Loucy (cell line): ENCODE measurements around the gene SLCO6A1.

Experiments used
- H2AFZ ChIP-seq: fragments of 200-600 bp; sonication (generic); 2 replicates; pipeline ENCODE4 v1.6.0; 2016; ENCODE audit warnings: antibody characterized with exemption, mild to moderate bottlenecking, low read length, moderate library complexity
- H3F3A ChIP-seq: fragments of 200-600 bp; 2 replicates; pipeline ENCODE4 v1.6.0; 2016; ENCODE audit warnings: antibody characterized with exemption, low read depth, mild to moderate bottlenecking
- H3K27me3 ChIP-seq: fragments of 200-600 bp; sonication (generic); 2 replicates; pipeline ENCODE4 v1.6.1; 2014; ENCODE audit warnings: low read length, mild to moderate bottlenecking; ENCODE audit not compliant: insufficient read depth, poor library complexity, severe bottlenecking
- H3K36me3 ChIP-seq: fragments of 200-600 bp; sonication (generic); 2 replicates; pipeline ENCODE4 v1.6.1; 2016; ENCODE audit warnings: low read length; ENCODE audit not compliant: insufficient read depth
- H3K4me1 ChIP-seq: fragments of 200-600 bp; sonication (generic); 2 replicates; pipeline ENCODE4 v1.5.1; 2014; ENCODE audit warnings: low read length, mild to moderate bottlenecking; ENCODE audit not compliant: insufficient read depth, poor library complexity, severe bottlenecking
- H3K4me2 ChIP-seq: fragments of 200-600 bp; sonication (generic); 2 replicates; pipeline ENCODE4 v1.6.0; 2014; ENCODE audit warnings: antibody characterized with exemption, low read length, low read depth, mild to moderate bottlenecking; ENCODE audit not compliant: poor library complexity, severe bottlenecking
- H3K4me3 ChIP-seq: fragments of 200-600 bp; sonication (generic); 2 replicates; pipeline ENCODE4 v1.5.1; 2014; ENCODE audit warnings: low read length, mild to moderate bottlenecking, mixed read lengths; ENCODE audit not compliant: poor library complexity, severe bottlenecking
- H3K79me2 ChIP-seq: fragments of 200-600 bp; sonication (generic); 2 replicates; pipeline ENCODE4 v1.6.1; 2014; ENCODE audit warnings: low read length; ENCODE audit not compliant: insufficient read depth
- H3K9ac ChIP-seq: fragments of 200-600 bp; sonication (generic); 2 replicates; pipeline ENCODE4 v1.6.0; 2014; ENCODE audit warnings: mild to moderate bottlenecking, low read depth, low read length, moderate library complexity; ENCODE audit not compliant: poor library complexity, severe bottlenecking
- H3K9me2 ChIP-seq: fragments of 200-600 bp; sonication (generic); replicated peaks from 2 replicates; pipeline ENCODE4 v1.6.1; 2016; ENCODE audit warnings: low read depth, low read length, mixed read lengths
- H3K9me3 ChIP-seq: fragments of 200-600 bp; sonication (generic); 2 replicates; pipeline ENCODE4 v1.6.1; 2014; ENCODE audit warnings: mild to moderate bottlenecking, antibody characterized with exemption, low read length, low read depth; ENCODE audit not compliant: insufficient read depth
- H4K20me1 ChIP-seq: fragments of 200-600 bp; sonication (generic); 2 replicates; pipeline ENCODE4 v1.6.0; 2014; ENCODE audit warnings: antibody characterized with exemption, low read length, mild to moderate bottlenecking; ENCODE audit not compliant: insufficient read depth, poor library complexity, severe bottlenecking
- CTCF ChIP-seq: fragments of 200-600 bp; sonication (generic); conservative IDR thresholded peaks from 2 replicates; pipeline ENCODE4 v1.5.1; 2014; ENCODE audit warnings: mild to moderate bottlenecking, antibody characterized with exemption, low read length
- EZH2phosphoT487 ChIP-seq: fragments of 200-600 bp; IDR thresholded peaks from 2 replicates; pipeline ENCODE4 v1.6.1; 2018; ENCODE audit warnings: antibody characterized with exemption, mild to moderate bottlenecking, moderate library complexity, borderline replicate concordance

Gene SLCO6A1

GRCh38 chr5:102375272-102375671 lies 123.5 kb downstream of the SLCO6A1 start:
- H3K4me3 ChIP-seq, result no peak overlapping the region
- H3F3A ChIP-seq, result no peaks in the 10 kb centered on the region
- H3K9ac ChIP-seq, result no peak overlapping the region
- H2AFZ ChIP-seq, result no peak overlapping the region
- no peaks in the 10 kb centered on the region for H3K9me3 ChIP-seq
- H3K9me2 ChIP-seq, result no peaks in the 10 kb centered on the region
- H3K36me3 ChIP-seq, result no peaks in the 10 kb centered on the region
- no peaks in the 10 kb centered on the region for H3K79me2 ChIP-seq
- no peaks in the 10 kb centered on the region for H4K20me1 ChIP-seq
- no peak overlapping the region for H3K4me2 ChIP-seq
- TF ChIP-seq EZH2phosphoT487 (no peak), CTCF (no peak)
- H3K27me3 ChIP-seq, result no peaks in the 10 kb centered on the region
- H3K4me1 ChIP-seq, result no peaks in the 10 kb centered on the region

- H3F3A ChIP-seq, result no peaks in the 10 kb centered on the region
- no peak overlapping the region for H3K9ac ChIP-seq
- H3K27me3 ChIP-seq, result no peaks in the 10 kb centered on the region
- H3K4me2 ChIP-seq, result no peak overlapping the region
- H3K36me3 ChIP-seq, result no peaks in the 10 kb centered on the region
- H3K9me3 ChIP-seq, result no peaks in the 10 kb centered on the region
- H3K79me2 ChIP-seq, result no peaks in the 10 kb centered on the region
- no peaks in the 10 kb centered on the region for H3K9me2 ChIP-seq
- H4K20me1 ChIP-seq, result no peaks in the 10 kb centered on the region
- no peaks in the 10 kb centered on the region for H3K4me1 ChIP-seq
- no peak overlapping the region for H3K4me3 ChIP-seq
- peak overlapping the region; percentile 77; the same call in 1 of the 2 replicates for H2AFZ ChIP-seq
- TF ChIP-seq EZH2phosphoT487, result no peak
- no peak for TF ChIP-seq CTCF
These were observed 130.4 kb downstream of the SLCO6A1 start for GRCh38 chr5:102368392-102368791.

- Histone ChIP-seq H2AFZ (no peak overlapping the region), H3K36me3 (no peaks in the 10 kb centered on the region), H3K9me2 (no peaks in the 10 kb centered on the region), H3K4me1 (no peaks in the 10 kb centered on the region), H3K4me2 (no peak overlapping the region), H3K79me2 (no peaks in the 10 kb centered on the region), H3K4me3 (no peak overlapping the region), H3K27me3 (no peaks in the 10 kb centered on the region), H3K9me3 (no peaks in the 10 kb centered on the region), H3K9ac (no peak overlapping the region), H3F3A (no peaks in the 10 kb centered on the region), H4K20me1 (no peaks in the 10 kb centered on the region)
- TF ChIP-seq CTCF (no peak), EZH2phosphoT487 (no peak)
These were observed 157.0 kb downstream of the SLCO6A1 start for GRCh38 chr5:102341681-102342288.
